H4 (cell line): Measurements from ENCODE around the gene SETD7. TPM values are rescaled to one million over a fixed set of nuclear protein-coding genes. Genes with fewer than 3 reads are reported as not detected.

Experiments used
- DNase-seq: peaks from one replicate; pipeline ENCODE4 v3.0.0-alpha.2; 2015; ENCODE audit warnings: low spot score
- total RNA-seq: library from RNA; depleted of rRNA; stranded (reverse); fragments of >200 nt; shearing (Covaris generic); gene quantifications from 2 replicates; pipeline ENCODE4 v1.2.3, GENCODE V29; 2014

The SETD7 gene
- total RNA-seq, 1 experiment from 2014 or later: 40.0 TPM

DNA sequence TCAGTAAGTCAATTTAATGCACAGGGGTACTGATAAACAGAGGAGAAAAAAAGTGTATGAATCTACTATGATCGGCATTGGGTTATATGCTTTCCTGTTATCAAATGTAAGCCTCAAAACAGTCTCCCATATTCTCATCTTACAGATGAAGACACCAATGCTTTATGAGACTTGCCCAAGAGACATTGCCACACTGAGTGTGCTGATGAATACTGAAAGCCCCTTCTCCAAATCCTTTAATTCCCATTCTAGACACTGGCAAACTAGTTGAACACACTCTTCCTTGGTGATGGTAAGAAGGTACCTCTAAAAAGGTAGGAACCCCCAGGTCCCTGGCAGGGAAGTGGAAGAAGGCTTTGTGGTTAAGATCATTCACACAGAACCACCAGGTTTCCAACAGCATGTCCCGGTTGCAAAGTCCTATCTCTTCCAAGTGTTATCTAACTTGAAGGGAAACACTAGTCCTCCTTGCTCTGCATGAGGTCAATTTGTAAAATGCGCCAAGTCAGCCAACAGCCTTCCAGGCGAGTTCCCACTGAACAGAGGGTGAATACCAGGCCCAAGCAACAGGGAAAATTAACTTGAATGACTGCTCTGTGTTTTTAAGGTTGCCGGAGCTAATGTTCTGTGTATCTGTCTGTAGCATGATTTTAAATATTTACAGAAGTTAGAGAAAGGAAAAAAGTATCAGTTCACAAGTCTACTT lies 5.1 kb downstream of the SETD7 start:
- DNase-seq: no peak

DNA sequence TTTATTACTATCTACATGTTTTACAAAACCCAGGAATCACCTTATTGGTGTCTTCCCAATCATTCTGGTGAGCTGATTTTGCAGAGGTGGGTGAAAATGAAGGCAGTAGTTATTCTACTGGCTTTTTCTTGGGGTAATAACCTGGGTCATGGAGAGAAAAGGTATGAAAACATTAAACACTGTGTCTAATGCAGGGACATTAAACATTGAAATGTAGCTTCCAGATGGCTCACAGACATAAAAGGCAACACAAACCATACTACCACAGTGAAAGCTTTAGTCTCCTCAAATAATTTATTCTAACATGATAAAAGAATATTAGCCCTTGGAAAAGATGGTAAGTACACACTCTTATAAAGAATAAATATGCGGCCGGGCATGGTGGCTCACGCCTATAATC lies 8.0 kb downstream of the SETD7 start:
- no peak for DNase-seq

DNA sequence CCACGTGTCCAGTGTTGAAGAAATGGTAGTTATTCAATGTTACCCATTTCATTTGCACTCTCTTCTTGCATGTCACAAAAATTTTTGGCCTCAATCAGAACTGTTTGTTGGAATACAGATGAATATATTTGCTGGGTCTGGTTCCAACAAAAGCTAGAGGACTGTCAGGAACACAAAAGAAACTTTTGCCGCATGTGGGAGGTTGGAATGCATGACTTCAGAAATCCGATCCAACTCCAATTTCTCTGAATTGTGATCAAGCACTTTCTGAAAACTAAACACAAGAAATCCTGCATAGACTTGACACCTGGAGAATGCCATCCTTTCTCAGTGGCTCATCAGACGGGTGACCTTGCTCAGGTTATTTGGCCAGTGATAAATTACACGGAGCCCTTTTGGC lies 15.4 kb downstream of the SETD7 start:
- DNase-seq: no peak

DNA sequence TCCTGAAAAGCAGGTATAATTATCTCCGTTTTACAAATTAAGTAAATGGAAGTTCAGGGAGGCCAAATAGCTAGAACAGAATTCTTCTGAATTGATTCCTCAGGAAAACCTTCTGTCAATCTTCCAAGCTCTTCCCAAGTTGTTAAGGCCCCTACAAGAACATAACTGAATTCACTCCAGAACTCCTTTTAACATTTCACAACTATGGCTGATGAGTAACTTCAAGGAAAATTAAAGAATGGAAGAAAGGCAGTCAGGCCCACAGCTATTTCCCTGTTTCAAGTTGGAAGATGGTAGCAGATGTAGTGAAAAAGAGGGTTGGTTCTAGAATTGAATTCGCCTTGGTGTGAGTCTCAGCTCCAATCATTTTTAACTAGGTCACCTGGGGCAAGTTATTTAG lies 15.9 kb downstream of the SETD7 start:
- DNase-seq: no peak

DNA sequence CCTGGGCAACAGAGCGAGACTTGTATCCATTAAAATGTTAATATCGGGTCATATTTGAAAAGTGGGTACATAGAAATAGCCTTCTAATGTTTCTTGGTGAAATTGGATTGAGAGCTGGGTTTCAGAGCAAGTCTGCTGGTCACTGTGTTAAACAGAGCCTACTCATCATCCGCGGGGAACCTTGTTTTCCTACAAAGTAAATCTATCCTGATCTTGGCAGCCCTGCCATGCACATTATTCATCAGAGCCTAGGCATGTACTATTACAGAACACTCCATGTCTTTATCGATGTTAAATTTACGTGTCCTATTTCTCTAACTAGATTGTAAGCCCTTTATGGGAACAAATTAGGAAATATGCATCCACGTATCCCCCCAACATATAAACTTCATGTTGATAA lies 18.7 kb downstream of the SETD7 start:
- no peak for DNase-seq

DNA sequence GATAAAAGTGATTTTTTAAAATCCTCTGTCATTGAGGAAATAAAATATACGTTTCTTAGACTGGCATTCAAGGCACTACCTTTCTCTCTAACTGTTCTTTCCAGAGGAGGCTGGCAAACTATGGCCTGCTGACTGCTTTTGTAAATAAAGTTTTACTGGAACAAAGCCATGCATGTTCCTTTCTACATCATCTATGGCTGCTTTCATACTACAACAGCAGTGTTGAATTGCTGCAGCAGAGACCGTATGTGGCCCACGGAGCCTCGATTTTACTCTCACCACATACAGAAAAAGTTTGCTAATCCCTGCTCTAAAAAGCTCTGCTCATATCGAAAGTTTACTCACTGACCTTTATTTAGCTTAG lies 20.2 kb downstream of the SETD7 start:
- DNase-seq: no peak

DNA sequence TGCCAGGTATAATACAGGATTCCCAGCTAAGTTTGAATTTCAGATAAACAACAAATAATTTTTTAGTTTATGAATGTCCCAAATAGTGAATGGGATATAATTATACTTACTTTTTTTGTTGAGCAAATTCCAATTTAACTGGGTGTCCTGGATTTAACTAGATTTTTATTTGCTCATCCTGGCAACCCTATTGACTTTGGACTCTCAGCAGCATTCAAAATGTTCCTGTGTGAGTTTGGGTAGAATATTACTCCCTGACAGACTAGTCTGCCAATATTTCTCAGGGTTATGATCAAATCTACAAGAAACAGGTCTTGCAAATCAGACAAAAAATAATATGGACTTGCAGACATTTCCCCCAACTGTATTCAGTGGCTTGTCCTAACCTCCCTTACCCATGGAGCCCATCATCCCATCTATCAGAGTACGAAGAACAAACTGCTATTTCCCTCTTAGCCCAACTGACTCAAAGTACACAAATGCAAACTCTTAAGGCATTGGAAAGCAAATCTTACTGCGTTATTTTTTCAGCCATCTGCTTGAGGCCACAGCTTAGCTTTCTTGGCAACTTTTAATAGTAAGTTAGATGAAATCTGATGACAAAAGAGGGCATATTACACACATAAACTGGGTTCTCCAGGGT lies 20.7 kb downstream of the SETD7 start:
- DNase-seq: no peak

DNA sequence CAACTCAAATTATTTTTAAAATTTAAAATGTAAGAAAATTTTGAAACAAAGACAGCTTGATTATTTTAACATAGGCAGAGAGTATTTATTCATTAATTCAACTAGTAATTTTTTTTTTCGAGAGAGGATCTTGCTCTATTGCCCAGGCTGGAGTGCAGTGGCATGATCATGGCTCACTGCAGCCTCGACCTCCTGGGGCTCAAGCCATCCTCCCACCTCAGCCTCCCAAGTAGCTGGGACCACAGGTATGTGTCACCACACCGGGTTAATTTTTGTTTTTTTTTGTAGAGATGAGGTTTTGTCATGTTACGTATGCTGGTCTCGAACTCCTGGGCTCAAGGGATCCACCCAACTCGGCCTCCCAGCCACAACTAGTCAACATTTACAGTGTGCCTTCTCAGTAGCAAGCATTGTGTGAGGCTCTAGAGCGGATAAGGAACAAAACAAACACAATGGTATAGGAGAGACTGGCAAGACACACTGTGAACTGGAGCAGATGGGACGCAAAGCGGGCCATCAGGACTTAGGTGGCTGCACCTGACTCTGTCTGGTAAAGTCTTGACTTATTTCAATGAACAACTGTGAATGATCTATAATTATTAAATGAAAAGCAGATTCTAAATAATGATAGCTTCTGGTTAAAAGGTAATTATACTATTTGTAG lies 21.6 kb downstream of the SETD7 start:
- DNase-seq: no peak

DNA sequence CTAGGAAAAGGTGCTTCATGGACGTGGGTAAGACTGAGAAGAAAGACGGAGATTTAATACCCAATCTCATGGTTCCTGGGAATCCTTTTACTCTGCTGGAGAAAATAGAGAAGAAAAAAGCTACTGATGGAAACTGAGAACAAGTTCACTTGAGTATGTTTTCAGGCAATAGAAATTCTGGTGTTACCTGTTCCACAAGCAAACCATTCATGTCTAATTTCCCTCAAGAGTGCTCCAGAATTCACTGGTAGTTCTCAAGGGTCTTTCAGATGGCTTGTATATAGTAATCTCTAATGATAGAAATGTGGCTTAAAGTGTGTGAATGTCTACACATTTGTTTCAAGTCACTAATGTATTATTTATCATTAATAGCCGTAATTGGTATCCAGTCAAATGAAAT lies 22.5 kb downstream of the SETD7 start:
- DNase-seq: no peak

DNA sequence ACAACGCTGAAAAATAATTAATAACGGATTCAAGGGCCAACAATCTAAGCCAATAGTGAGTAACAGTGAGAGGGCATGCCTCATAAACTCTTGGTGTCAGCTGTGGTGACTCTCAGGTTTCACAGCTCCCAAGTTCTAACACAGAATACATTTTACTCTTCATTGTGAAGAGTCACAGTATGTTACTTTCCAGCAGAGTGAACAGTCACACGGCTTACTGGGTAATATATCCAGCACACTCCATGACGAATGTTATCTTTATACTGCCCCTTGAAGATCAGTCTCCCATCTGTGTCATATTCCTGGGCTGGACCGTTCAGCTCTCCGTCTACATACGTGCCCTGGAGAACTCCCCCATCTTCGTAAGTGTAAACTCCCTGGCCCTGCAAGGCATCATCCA lies 23.1 kb downstream of the SETD7 start:
- no peak for DNase-seq

DNA sequence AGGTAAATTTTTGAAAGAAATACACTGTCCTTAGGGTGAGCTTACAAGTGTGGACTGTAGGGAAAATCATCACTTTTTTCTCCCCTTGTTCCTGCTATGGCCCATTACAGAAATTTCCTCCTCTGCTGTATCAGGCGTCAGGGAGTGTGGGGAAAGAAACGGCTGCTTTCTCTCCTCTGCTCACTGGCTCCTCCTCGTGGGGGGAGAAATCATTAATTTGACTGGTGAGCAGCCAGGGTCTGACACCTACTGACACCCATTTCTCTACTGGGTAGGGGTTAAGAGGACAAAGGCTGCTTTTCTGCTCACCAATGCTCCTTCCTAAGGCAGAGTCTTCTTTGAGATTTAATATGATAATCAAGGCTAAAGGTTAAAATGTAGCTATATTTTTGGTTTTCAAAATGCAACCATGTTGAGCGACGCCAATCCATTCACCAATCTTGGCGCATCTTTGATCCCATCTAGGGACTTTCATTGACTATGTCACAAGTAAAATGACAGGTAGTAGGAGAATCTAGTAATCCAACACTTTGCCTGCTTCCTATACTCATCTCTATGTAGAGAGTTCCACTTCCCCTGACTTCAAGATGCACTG lies 25.1 kb downstream of the SETD7 start:
- DNase-seq: peak; percentile 34

DNA sequence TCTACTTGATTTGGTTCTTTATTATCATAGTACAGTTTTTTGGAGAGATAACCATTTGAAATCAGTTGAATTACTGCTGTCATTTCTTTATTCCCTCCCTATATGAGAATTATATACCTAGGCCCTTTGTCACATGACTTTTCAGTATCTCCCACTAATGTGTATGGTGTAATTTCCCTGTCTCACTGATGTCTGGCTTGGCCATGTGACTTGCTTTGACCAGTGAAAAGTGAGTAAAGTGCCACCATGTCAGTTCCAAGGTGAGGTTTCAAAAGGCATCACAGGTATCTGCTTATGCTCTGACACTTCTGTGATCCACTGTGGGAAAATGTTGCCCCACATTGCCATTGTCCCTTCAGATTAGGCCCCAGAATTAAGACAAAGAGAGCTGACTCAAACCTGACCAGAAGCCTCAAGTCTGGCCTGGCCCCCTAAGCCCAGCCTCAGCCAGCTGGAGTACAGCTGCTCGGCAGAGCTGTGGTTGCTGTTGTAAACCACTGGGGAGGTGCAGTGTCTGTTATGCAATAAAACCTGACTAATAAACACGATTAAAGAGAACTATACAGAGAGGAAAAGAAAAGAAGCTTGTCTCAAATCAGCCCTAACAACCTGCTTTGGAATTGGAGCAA lies 27.5 kb downstream of the SETD7 start:
- peak; percentile 90 for DNase-seq

DNA sequence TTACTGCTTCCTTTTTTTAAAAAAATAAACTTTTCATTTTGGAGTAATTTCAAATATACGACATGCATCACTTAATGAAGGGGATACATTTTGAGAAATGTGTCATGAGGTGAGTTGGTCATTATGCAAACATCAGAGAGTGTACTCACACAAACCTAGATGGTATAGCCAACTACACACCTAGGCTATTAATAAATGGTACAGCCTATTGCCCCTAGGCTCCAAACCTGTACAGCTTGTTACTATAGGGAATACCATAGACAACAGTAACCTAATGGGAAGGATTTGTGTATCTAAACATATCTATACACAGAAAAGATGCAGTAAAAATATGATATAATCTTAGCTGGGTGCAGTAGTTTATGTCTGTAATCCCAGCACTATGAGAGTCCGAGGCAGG lies 29.1 kb downstream of the SETD7 start:
- DNase-seq: no peak

DNA sequence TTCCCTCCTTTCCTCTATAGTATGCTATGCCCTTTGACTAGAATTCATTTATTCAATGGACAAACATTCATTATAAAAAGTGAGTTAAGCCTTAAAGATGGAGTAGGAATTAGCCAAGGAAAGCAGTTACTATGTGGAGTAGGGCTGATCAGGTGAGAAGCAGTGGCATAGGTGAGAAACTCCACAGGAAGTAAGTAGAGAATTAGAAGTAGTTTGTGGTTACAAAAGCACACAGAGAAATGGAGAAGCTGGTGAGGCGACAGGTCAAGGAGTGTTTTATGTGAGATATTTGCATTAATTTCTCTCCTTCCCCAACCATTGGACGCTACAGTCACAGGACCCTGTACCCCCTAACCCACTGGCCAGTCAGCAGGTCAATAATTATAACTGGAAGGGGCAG lies 30.6 kb downstream of the SETD7 start:
- no peak for DNase-seq

DNA sequence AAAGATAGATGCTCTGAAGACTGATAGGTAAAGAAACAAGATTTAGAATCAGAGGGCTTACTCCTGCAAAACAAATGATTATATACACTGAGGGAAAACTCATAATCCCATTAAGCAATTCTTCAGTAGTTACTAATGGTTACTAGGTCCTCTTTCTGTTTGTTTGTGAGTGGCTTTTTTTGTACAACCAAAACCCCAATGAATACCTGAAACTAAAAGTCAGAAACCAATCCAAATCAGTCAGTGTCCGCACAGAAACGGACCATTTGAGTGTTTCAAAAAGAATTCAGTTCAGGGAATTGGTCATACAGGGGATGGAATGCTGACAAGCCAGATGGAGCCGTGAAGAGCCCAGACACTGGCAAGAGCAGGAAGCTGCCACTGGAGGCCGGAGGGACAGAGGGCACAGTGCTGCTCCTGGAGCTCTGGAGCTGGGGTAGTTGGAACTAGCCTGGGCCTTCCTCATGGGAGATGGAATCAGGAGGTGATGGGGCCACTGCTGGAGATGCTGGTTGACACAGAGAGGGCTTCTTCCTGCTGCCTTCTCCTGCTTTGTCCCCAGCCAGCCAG lies 31.9 kb downstream of the SETD7 start:
- no peak for DNase-seq

DNA sequence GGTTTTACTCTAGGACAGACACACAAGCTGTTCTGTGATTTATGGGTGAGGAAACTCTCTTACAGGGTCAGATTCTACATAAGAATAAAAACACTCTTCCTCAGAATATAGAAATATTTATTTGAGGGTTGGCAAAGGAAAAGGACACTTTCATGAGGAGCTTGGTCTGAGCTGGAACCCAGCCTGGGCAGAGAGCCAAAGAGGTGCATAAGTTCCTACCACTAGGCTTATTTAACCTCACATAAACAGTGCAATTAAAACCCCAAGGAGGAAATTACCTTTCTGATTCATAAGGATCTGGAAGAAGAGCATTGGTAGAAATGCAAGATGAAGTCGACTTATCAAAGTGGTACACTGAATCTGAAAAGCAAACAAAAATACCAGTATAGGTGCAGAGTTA lies 32.9 kb downstream of the SETD7 start:
- DNase-seq: peak; percentile 54

DNA sequence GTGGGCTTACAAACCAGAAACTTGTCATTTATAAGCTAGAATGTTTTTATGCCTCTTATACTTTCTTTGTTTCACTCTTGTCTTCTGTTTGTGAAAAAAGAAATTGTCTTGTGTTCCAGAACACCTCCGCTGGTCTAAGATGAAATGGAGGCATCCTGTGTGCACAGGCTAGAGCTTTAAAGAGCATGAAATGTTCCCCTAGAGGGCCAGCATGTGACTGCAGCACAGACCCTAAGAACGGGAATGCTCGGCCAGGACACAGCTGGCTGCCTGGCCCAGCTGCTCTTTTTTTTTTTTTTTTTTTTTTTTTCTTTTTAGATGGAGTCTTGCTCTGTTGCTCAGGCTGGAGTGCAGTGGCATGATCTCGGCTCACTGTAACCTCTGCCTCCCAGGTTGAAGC lies 33.6 kb downstream of the SETD7 start:
- DNase-seq: no peak

DNA sequence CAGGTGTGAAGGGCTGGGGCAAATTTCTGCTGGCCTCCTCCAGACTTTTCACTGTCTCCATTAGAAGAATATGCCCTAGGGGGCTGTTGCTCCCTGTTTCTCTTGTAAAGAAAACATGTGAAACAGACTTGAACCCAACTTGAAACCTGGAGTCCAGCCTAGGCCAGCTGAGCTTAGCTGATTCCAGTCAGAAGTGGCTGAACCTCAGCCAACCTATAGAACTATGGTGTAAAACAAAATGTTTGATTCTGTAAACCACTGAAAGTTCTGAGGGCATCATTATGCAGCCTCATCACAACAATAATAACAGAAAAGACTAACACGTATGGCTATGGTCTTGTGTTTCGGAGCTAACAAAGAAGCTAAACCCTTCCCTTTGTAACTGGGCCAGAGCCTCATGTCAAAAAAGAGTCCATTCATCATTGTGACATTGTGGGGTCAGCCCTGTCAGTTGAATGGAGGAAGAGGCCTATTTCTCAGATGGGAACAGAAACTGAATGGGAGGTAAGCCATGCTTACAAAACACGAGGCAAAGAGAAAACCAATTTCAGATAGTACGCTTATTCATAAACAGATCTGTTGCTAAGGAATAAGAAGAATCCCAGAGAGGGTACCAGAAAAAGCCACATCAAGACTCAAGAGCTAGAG lies 34.1 kb downstream of the SETD7 start:
- no peak for DNase-seq

DNA sequence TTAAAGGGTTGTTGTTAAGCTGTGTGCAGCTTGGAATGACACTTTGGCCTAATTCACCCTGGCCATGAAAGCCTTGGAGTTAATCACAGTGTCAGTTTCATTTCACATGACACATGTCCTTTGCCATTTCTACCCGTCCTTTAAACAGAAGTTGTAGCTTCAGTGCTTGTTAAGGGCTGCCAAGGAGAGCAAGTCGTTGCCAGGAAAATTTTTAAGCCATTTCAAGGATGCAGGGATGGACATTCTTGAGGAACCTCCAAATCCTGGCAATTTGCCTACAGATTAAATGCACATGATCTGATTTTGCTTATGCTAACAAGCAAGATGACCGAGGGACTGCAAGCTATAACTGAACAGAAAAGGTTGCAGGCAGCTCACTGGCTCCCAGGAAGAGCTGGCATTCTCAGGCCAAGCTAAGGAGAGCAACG lies 40.5 kb downstream of the SETD7 start:
- no peak for DNase-seq

DNA sequence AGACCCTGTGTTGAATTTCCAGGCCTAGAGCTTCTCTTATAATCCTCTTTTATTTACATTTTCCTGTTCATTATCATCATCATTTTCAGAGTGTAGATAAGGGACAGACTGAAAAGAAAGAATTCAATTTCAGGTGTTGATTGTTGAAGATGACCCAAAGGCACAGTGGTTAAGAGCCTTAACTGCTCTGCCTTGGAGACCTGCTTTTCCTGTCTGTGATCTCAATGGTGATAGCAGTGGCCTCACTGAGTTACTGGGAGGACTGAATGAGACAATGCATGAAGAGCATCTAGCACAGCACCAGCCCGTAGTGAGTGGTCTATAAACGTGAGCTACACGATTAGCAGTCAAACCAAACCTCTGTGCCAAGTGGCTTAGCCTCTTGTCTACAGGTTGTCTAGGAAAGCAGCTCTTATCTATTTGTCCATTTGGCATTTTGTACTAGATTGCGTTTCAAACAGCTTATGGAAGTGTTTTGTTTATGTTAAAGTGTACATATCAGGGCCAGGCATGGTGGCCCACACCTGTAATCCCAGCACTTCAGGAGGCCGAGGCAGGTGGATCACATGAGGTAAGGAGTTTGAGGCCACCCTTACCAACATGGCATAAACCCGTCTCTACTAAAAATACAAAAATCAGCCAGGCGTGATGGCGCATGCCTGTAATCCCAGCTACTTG lies 41.5 kb downstream of the SETD7 start:
- DNase-seq: no peak

DNA sequence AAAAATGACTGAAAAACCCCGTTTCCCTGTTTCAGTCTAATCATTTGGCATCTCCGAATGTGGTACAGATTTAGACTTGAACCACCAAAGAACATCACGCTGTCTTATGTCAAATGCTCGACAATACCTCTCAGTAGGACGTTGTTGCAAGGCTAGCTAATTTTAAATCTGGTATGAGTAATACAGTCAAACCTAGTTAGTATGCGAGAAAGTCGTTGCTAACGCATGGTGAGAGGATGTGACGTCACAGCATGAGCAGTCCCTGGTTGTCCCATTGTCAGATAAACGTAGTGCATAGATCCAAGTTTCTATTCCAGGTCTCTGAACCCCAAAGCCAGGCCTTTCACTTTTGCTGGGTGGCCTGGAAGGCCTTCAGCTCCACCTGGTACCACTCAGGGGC lies 44.7 kb downstream of the SETD7 start:
- no peak for DNase-seq
